Spleen (tissue), 7 donors: ENCODE data around the gene AHCYL2.

ENCODE experiments used
- POLR2AphosphoS5 ChIP-seq, 3 donors: sonication (generic); formaldehyde crosslinking; IDR thresholded peaks; one replicate each; pipeline ENCODE4 v1.5.1; 2017; ENCODE audit warnings: antibody characterized with exemption in 3 of 3
- TF ChIP-seq, protein P1 (sequence below), 11 experiments: fragments of 200-600 bp in 7 of 11; fragments of 450-650 bp in 4 of 11; sonication (generic) in 4 of 11; IDR thresholded peaks in 8 of 11; conservative IDR thresholded peaks in 3 of 11; 1 replicate in 7 of 11; 2 replicates in 4 of 11; pipeline versions ENCODE4 v1.4.0 to v1.8.0; 2016 to 2021; ENCODE audit warnings: antibody characterized with exemption in 11 of 11, inconsistent platforms in 4 of 11, mild to moderate bottlenecking in 1 of 11
- donor health status: DM: no; HTN: no; CAD: no; lungs with moderate emphysema.
- donor health status: DM: no; HTN: no; CAD: no.
- donor health status: DM: no; HTN: no; CAD: no.

DNA sequence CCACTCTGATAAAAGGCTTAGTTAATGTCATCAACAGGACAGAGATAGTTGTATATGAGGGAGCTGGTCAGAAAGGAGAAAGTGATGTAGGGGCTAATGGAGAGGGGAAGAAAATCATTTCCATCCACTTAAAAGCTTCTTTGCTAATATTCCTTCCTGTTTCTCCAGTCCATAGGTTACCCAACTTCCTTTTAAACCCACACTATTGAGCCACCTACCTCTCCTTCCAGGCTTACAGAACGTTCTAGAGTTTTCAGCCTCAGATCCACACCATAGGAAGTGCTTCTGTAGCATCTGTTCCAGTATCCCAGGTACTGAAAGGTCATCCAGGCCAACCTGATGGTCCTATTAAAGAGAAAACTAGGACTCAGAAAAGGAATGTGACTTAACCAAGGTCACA, 237.6 kb downstream of the AHCYL2 start:
- TF ChIP-seq POLR2AphosphoS5 (IDR thresholded peaks at IDR 0.05) = no peak
- TF ChIP-seq, protein P1, sequence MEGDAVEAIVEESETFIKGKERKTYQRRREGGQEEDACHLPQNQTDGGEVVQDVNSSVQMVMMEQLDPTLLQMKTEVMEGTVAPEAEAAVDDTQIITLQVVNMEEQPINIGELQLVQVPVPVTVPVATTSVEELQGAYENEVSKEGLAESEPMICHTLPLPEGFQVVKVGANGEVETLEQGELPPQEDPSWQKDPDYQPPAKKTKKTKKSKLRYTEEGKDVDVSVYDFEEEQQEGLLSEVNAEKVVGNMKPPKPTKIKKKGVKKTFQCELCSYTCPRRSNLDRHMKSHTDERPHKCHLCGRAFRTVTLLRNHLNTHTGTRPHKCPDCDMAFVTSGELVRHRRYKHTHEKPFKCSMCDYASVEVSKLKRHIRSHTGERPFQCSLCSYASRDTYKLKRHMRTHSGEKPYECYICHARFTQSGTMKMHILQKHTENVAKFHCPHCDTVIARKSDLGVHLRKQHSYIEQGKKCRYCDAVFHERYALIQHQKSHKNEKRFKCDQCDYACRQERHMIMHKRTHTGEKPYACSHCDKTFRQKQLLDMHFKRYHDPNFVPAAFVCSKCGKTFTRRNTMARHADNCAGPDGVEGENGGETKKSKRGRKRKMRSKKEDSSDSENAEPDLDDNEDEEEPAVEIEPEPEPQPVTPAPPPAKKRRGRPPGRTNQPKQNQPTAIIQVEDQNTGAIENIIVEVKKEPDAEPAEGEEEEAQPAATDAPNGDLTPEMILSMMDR (IDR thresholded peaks at IDR 0.05 in 8 of 11, conservative IDR thresholded peaks at IDR 0.05 in 3 of 11) = no peak
